Right kidney (tissue), 9 donors: ENCODE measurements around the gene ZNF561.
"Not testable (repeated sequence)": the region's sequence is repeated elsewhere in the genome, so short reads cannot be mapped to it uniquely, and the experiment has no call there.

ENCODE experiments used
- DNase-seq: peaks from one replicate; pipeline ENCODE4 v3.0.0-alpha.2; 2016
- long read RNA-seq, 8 donors: transcript quantifications; one replicate each; lab custom pipeline, GENCODE V29; 2026

ZNF561 gene
- long read RNA-seq, donor 1, full-length matches to known transcripts = 6 of 12 reads
- long read RNA-seq, donor 1, partial matches to known transcripts = 6 of 12 reads
- long read RNA-seq, donor 1, other reads (novel, unspliced or antisense) = 0 of 12 reads
- long read RNA-seq, donor 2, full-length matches to known transcripts = 6 of 6 reads
- long read RNA-seq, donor 2, partial matches to known transcripts = 0 of 6 reads
- long read RNA-seq, donor 2, other reads (novel, unspliced or antisense) = 0 of 6 reads
- long read RNA-seq, donor 3, full-length matches to known transcripts = 7 of 7 reads
- long read RNA-seq, donor 3, partial matches to known transcripts = 0 of 7 reads
- long read RNA-seq, donor 3, other reads (novel, unspliced or antisense) = 0 of 7 reads
- long read RNA-seq, donor 4, full-length matches to known transcripts = 10 of 10 reads
- long read RNA-seq, donor 4, partial matches to known transcripts = 0 of 10 reads
- long read RNA-seq, donor 4, other reads (novel, unspliced or antisense) = 0 of 10 reads
- long read RNA-seq, donor 5, full-length matches to known transcripts = 8 of 18 reads
- long read RNA-seq, donor 5, partial matches to known transcripts = 10 of 18 reads
- long read RNA-seq, donor 5, other reads (novel, unspliced or antisense) = 0 of 18 reads
- long read RNA-seq, donor 6, full-length matches to known transcripts = 5 of 10 reads
- long read RNA-seq, donor 6, partial matches to known transcripts = 0 of 10 reads
- long read RNA-seq, donor 6, other reads (novel, unspliced or antisense) = 5 of 10 reads
- long read RNA-seq, donor 7 = 0 reads
- long read RNA-seq, donor 8, full-length matches to known transcripts = 9 of 17 reads
- long read RNA-seq, donor 8, partial matches to known transcripts = 8 of 17 reads
- long read RNA-seq, donor 8, other reads (novel, unspliced or antisense) = 0 of 17 reads

- DNase-seq = peak; percentile 98
These were observed at the start of gene ZNF561 for GRCh38 chr19:9621156-9622037. Gene ZNF561, minus strand, starts transcription at chr19:9621232. Its CDS starts 1,776 bp downstream, at chr19:9619456.

DNA sequence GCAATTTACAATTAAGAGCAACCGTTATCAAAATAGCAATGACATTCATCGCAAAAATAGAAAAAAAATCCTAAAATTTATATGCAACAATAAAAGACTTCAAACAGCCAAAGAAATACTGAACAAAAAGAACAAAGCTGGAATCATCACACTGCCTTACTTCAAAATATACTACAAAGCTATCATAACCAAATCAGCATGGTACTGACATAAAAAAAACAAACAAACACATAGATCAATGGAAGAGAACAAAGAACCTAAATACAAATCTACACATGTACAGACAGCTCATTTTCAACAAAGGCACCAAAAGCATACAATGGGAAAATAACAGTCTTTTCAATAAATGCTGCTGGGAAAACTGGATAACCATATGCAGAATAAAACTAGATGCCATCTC lies 47.5 kb upstream of the ZNF561 start:
- no peak for DNase-seq

DNA sequence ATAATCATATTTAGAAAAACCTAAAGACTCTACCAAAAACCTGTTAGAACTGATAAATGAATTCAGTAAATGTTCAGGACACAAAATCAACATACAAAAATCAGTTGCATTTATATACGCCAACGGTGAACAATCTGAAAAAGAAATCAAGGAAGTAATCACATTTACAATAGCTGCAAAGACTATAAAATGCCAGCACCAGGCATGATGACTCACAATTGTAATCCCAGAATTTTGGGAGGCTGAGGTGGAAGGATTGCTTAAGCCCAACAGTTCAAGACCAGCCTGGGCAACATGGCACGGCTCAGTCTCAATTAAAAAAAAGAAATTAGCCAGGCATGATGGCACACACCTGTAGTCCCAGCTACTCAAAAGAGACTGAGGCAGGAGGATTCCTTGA lies 46.9 kb upstream of the ZNF561 start:
- DNase-seq = no peak

GRCh38 chr19:9658769-9659168 lies 37.7 kb upstream of the ZNF561 start:
- no peak for DNase-seq

GRCh38 chr19:9653066-9653555 lies 32.1 kb upstream of the ZNF561 start:
- not testable (repeated sequence) for DNase-seq

- DNase-seq = not testable (repeated sequence)
These were observed 30.4 kb upstream of the ZNF561 start for GRCh38 chr19:9651464-9651863.

GRCh38 chr19:9650345-9650744 lies 29.3 kb upstream of the ZNF561 start:
- DNase-seq = no peak

- DNase-seq = no peak
These were observed 24.4 kb upstream of the ZNF561 start for GRCh38 chr19:9645472-9645871.

DNA sequence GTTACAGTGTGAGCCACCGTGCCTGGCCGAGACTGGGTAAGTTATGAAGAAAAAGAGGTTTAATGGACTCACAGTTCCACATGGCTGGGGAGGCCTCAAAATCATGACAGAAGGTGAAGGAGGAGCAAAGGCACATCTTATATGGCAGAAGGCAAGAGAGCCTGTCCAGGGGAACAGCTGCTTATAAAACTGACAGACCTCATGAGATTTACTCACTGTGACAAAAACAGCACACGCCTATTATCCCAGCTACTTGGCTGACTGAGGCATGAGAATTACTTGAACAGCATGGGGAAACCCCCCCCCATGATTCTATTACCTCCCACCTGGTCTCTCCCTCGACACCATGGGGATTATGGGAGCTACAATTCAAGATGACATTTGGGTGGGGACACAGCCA lies 23.4 kb upstream of the ZNF561 start:
- DNase-seq = no peak

- DNase-seq = no peak
These were observed 20.8 kb upstream of the ZNF561 start for GRCh38 chr19:9641810-9642209.

GRCh38 chr19:9640956-9641355 lies 19.9 kb upstream of the ZNF561 start:
- DNase-seq = no peak

DNA sequence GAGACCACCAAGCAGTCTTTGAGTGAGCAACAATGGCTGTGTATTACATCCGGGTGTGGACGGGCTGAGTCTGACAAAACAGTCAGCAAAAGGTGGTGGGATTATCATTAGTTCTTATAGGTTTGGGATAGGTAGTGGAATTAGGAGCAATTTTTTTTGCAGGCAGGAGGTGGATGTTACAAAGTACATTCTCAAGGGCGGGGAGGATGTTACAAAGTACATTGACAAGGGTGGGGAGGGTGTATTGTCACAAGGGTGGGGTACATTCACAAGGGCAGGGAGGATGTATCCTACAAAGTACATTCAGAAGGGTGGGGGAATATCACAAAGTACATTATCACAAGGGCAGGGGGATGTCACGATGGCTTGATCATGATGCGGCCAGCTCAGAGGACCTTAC lies 15.0 kb upstream of the ZNF561 start:
- no peak for DNase-seq

GRCh38 chr19:9627856-9628255 lies 6.8 kb upstream of the ZNF561 start:
- DNase-seq = no peak

DNA sequence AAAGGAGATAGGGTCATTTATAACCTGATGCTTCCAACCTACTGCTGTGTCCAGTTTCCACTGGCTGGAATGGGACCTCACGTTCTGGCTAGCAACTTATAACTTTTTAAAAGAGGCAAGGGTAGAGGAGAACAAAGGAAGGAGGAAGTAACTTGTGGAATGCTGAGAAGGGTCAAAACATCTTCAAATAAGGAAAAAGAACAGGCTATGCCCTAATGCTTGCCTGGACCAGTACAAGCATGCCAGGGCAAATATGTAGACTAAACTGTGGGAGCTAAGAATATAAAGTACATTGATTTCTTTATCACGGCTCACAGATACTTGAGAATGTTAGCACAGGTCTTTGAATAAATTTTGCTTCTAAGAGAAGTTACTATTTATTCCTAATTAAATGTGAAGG lies 1.5 kb upstream of the ZNF561 start:
- DNase-seq = no peak

DNA sequence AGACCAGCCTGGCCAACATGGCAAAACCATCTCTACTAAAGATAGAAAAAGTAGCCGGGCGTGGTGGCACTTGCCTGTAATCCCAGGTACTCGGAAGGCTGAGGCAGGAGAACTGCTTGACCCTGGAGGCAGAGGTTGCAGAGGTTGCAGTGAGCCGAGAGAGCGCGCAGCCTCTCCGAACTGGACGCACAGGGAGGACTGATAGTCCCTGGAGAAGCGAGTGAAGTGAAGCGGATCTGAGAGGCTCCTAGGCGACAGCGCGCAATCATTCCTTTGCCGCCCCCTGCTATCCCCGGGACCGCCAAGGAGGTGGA lies 233 bp downstream of the ZNF561 start:
- no peak for DNase-seq

DNA sequence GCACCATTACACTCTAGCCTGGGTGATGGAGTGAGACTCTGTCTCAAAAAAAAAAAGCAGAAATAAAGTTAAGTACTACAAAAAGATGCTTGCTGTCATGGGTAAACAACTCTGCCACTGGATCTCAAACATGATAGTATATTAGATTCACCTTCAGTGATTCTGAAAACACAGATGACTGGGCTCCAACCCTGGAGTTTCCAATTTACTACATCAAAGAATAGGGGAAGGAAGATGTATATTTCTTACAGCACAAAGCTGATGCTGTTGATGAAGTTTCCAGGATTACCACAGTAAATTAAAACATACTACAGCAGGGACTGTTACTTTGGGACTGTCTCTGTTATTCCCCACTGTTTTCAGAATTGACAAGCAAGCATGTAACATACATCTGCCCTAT lies 5.2 kb downstream of the ZNF561 start:
- DNase-seq = no peak

DNA sequence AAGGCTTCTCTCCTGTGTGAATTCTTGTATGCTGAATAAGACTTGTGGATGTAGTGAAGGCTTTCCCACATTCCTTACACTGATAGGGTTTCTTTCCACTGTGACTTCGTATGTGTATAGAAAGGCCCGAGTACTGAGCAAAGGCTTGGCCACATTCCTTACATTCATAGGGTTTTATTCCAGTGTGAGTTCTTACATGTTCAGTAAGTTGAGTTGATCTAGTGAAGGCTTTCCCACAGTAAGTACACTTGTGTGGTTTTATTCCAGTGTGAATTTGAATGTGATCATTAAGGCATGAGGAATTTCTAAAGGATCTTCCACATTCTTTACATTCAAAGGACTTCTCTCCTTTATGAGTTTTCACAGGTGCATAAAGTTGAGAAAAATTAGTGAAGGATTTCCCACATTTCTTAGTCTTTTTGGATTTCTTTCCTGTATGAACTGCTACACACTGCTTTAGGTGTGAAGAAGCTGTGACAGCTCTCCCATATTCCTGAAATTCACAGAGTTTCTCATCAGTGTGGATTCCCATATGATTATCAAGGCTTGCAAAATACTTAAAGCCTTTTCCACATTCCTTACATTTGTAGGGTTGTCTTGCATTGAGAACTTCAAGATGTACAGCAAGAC lies 10.4 kb downstream of the ZNF561 start:
- DNase-seq = no peak

GRCh38 chr19:9608912-9609311 lies 12.1 kb downstream of the ZNF561 start:
- DNase-seq = no peak

DNA sequence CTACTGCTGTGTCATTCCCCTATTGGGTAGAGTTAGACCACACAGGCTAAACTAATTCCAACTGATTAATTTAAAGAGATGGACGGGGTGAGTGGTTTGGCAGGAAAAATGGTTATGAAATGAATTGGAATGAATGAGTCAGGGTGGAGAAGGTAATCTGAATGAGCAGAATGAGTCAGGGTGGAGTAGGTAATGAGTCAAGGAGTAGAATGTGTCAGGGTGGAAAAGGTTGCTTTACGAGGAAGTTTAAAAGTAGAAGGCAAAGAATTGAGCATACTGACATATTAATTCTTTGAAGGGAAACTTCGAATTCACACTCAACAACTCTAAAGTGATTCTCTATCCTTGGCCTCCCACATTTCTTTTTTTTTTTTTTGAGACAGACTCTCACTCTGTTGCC lies 24.0 kb downstream of the ZNF561 start:
- no peak for DNase-seq

GRCh38 chr19:9586764-9587163 lies 34.3 kb downstream of the ZNF561 start:
- DNase-seq = peak; percentile 32

DNA sequence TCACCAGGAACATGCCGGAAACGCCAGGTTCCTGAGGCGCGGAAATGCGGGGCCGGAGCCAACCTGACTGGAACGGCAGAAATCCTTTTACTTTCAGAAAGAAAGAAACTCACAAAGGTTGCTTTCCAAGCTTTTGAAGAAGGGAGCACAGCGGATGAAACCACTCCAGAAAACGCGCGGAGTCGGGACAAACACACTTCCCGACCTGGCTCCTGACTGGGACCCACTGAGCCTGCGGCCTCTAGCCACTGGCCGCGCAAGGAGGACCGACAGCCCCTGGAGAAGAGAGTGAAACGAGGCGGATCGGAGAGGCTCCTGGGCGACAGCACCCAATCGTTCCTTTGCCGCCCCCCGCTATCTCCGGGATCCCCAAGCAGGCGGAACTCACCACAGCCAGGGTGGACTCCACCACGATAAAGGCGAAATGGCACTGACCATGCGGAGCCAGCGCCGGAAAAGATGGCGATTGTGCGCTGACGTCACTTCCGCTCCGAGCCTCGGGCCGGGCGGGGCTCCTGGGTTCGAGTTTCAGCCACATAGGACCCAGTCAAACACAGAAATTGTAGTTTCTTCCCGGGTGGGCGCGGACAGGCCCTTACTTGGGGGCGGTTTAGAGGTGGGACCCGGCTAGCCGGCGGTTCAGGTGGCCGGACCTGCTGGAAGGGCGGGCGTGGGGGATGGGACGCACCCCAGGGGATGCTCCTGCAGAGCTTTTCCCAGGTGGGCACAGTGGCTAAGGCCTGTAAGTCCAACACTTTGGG lies 36.8 kb downstream of the ZNF561 start, which contains the start of gene ZNF121:
Gene ZNF121, minus strand, starts transcription at position 432 of the 761 bp plus-strand sequence. CDS start 16,407 bp downstream, outside the sequence.
- peak; percentile 96 for DNase-seq
